A549 treated with DMSO at 1 μM for 4 hours (cell line): ENCODE measurements around the gene CHMP4A. TPM values are rescaled to one million over a fixed set of nuclear protein-coding genes. Genes with fewer than 3 reads are reported as not detected.

ENCODE experiments used
- total RNA-seq: library from RNA; stranded (reverse); fragments of 200-300 nt; extraction: Qiagen RNA extraction; gene quantifications from 5 replicates; pipeline ENCODE4 v1.2.3, GENCODE V29; 2022; ENCODE audit warnings: low read depth

The CHMP4A gene, protein sequence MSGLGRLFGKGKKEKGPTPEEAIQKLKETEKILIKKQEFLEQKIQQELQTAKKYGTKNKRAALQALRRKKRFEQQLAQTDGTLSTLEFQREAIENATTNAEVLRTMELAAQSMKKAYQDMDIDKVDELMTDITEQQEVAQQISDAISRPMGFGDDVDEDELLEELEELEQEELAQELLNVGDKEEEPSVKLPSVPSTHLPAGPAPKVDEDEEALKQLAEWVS
- total RNA-seq, result 79.6 to 96.4 TPM (median 82.0 TPM) in 5 replicates

GRCh38 chr14:24212924-24213865, at the start of gene CHMP4A:
Gene CHMP4A, minus strand, starts transcription at chr14:24213488. Its CDS starts 49 bp downstream, at chr14:24213439.

DNA sequence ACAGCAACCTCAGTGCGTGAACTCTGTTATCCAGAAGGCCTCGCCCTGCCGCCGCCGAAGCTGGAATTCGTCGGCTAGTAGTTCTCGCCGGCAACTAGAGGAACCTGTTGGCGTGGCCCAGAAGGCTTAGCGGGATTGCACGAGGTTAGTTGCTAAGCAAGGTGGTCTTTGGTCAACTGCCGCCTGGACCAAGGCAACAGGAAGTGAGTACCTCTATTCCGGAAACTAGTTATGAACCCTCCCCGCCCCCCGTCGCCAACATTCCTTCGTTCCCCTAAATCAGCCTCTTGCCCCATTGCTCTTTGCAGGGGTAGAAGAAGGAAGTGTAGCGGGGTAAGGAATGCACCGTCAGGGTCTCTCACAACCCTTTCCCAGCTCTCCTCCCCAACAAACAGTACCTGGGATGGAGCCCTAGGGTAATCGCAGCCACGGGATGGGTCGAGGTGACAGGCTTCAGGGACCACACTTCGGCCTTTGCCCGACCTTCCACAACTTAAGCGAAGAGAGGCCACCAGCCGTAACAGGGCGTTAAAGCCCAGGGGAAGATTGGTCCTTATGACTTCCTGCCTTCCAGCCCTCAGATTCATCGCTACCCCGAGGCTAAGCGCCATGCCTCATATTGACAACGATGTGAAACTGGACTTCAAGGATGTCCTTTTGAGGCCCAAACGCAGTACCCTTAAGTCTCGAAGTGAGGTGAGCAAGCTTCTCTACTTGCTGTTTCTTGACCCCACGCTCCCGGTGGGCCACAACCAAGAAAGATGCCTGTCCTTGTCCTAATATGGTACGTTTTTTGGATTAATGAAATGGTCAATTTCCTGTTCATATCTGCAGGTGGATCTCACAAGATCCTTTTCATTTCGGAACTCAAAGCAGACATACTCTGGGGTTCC, 19.6 kb upstream of the CHMP4A start, which contains the start of gene GMPR2:
TSS of gene GMPR2 (plus strand) at position 285 of the 893 bp plus-strand sequence. CDS start at position 610, 325 bp downstream.

DNA sequence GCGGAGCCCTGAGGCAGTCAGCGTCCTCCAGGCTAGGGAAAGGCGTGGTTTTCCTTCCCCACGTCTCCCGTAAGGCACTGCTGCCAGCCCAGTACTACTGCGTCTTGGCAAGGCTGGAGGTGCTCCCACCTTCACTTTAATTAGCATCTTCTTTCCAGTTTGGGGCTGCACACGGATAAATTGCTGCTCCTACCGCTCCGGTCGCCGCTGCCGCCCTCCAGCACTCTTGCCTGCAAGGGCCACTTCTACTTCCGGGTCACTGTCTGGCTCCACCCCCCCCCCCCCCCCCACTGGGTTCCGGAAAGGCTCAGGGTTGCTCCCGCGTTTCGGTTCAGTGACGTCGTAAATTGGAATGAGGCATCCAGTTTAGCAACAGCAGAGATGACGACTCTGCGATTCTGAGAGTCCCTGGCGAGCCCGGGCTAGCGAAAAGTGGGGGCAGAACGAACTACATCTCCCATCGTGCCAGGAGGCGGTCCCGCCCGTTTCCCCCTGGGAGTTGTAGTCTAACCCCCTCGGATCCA, 18.9 kb upstream of the CHMP4A start, which contains the start of gene NEDD8:
TSS of gene NEDD8 (minus strand) at position 247 of the 524 bp plus-strand sequence. CDS start at position 147, 100 bp downstream.

GRCh38 chr14:24215495-24216344, 2.4 kb upstream of the CHMP4A start, which contains the start of gene MDP1:
Gene MDP1, minus strand, starts transcription at chr14:24216066. Its CDS starts 111 bp downstream, at chr14:24215955.

DNA sequence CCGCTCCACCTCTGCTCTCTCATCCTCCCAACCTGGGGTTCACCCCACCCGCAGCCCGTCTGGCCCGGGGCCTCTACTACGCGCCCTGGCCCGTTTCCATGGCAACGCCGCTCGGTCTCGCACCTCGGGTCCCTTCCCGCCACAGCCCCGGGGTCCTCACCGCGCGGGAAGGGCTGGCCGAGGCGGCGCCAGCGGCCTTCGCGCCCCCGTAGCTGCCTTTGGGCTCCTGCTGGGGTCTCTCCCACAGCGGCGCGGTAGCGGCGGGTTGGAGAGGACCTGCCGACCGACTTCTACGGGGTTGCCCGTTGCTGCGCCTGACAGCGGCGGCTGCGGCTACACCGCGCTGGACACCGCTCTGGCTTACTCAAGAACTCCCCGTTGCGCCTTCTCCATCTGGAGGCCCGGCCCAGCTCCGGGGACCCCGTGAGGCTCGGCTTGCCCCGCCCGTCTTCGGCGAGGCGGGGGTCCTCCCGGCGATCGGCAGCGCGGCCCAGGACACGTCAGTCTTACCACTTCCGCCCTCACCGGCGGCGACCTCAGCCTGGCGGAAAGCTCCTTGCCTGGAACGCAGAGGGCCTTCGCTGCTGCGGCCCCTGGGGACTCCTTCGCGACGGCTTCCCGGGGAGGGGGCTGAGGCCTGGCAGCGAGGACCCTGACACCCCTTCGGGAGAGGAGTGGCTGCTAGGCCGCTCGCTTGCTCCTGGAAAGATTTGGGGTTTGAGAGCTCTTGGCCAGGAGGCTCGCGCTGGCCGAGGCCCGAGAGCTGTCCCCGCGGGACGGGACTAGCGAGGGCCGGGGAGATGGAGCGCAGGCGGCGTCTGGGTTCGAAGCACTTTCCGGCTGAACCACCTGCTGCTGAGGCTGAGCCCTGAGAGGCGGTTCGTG, 17.9 kb downstream of the CHMP4A start, which contains the start of gene TM9SF1:
TSS of gene TM9SF1 (minus strand) at position 256 of the 885 bp plus-strand sequence. CDS start 422 bp downstream, outside the sequence.

GRCh38 chr14:24188251-24189058, 24.8 kb downstream of the CHMP4A start, which contains the start of gene IPO4:
Gene IPO4, minus strand, starts transcription at chr14:24188816. Its CDS starts 29 bp downstream, at chr14:24188787.

GRCh38 chr14:24171422-24172260, 41.6 kb downstream of the CHMP4A start, which contains the start of gene REC8:
Gene REC8, plus strand, starts transcription at chr14:24172080. Its CDS starts 473 bp downstream, at chr14:24172553.

GRCh38 chr14:24160850-24161804, 52.2 kb downstream of the CHMP4A start, which contains the start of gene IRF9:
Gene IRF9, plus strand, starts transcription at chr14:24161265. Its CDS starts 880 bp downstream, at chr14:24162145.

Other genes starting within 250 kb of the CHMP4A start
- 23.7 to 33.4 TPM (median 29.9 TPM) in 5 replicates for gene DHRS4L2, start 224.6 kb downstream of the CHMP4A start, total RNA-seq
- gene CARMIL3, start 161.5 kb downstream of the CHMP4A start, total RNA-seq, result 0.24 to 0.59 TPM (median 0.47 TPM) in 5 replicates
- not detected in 5 replicates for gene CPNE6, start 141.9 kb downstream of the CHMP4A start, total RNA-seq
- 17.9 to 21.1 TPM (median 19.7 TPM) in 5 replicates for gene PCK2, start 119.2 kb downstream of the CHMP4A start, total RNA-seq
- 21.0 to 25.3 TPM (median 21.5 TPM) in 5 replicates for gene DCAF11, start 98.7 kb downstream of the CHMP4A start, total RNA-seq
- gene NRL, start 98.5 kb downstream of the CHMP4A start, total RNA-seq, result 0.58 to 1.0 TPM (median 0.99 TPM) in 5 replicates
- gene FITM1, start 82.8 kb downstream of the CHMP4A start, total RNA-seq, result 0.15 to 0.28 TPM (median 0.24 TPM) in 3 of 5 replicates, not detected in the others
- gene PSME1, start 77.3 kb downstream of the CHMP4A start, total RNA-seq, result 163 to 182 TPM (median 171 TPM) in 5 replicates
- gene EMC9, start 71.9 kb downstream of the CHMP4A start, total RNA-seq, result 50.9 to 61.8 TPM (median 56.9 TPM) in 5 replicates
- 164 to 198 TPM (median 177 TPM) in 5 replicates for gene PSME2, start 66.9 kb downstream of the CHMP4A start, total RNA-seq
- 25.6 to 33.1 TPM (median 29.9 TPM) in 5 replicates for gene RNF31, start 66.0 kb downstream of the CHMP4A start, total RNA-seq
- gene IRF9, start 52.2 kb downstream of the CHMP4A start, total RNA-seq, result 14.6 to 21.4 TPM (median 16.7 TPM) in 5 replicates
- 3.4 to 6.4 TPM (median 4.3 TPM) in 5 replicates for gene REC8, start 41.4 kb downstream of the CHMP4A start, total RNA-seq
- gene IPO4, start 24.7 kb downstream of the CHMP4A start, total RNA-seq, result 79.6 to 102 TPM (median 88.2 TPM) in 5 replicates
- 65.1 to 72.9 TPM (median 67.8 TPM) in 5 replicates for gene TM9SF1, start 18.0 kb downstream of the CHMP4A start, total RNA-seq
- 0.07 TPM in 1 of 5 replicates, not detected in the others for gene TSSK4, start 7.8 kb downstream of the CHMP4A start, total RNA-seq
- 27.9 to 35.3 TPM (median 29.6 TPM) in 5 replicates for gene MDP1, start 2.6 kb upstream of the CHMP4A start, total RNA-seq
- gene NEDD8, start 18.9 kb upstream of the CHMP4A start, total RNA-seq, result 427 to 475 TPM (median 451 TPM) in 5 replicates
- 52.4 to 64.1 TPM (median 56.5 TPM) in 5 replicates for gene GMPR2, start 19.4 kb upstream of the CHMP4A start, total RNA-seq
- 32.6 to 41.9 TPM (median 37.8 TPM) in 5 replicates for gene TINF2, start 29.1 kb upstream of the CHMP4A start, total RNA-seq
- 0.60 to 1.1 TPM (median 0.83 TPM) in 5 replicates for gene TGM1, start 49.7 kb upstream of the CHMP4A start, total RNA-seq
- 12.5 to 19.5 TPM (median 16.6 TPM) in 5 replicates for gene RABGGTA, start 58.1 kb upstream of the CHMP4A start, total RNA-seq
- 10.9 to 13.5 TPM (median 11.8 TPM) in 5 replicates for gene DHRS1, start 86.3 kb upstream of the CHMP4A start, total RNA-seq
- gene NOP9, start 86.4 kb upstream of the CHMP4A start, total RNA-seq, result 15.6 to 19.7 TPM (median 18.9 TPM) in 5 replicates
- 0.14 to 0.70 TPM (median 0.29 TPM) in 5 replicates for gene CIDEB, start 94.5 kb upstream of the CHMP4A start, total RNA-seq
- gene LTB4R2, start 96.7 kb upstream of the CHMP4A start, total RNA-seq, result 2.4 to 5.7 TPM (median 4.7 TPM) in 5 replicates
- 3.4 to 8.6 TPM (median 5.6 TPM) in 5 replicates for gene LTB4R, start 98.0 kb upstream of the CHMP4A start, total RNA-seq
- gene ADCY4, start 121.6 kb upstream of the CHMP4A start, total RNA-seq, result not detected in 5 replicates
- not detected in 5 replicates for gene RIPK3, start 126.5 kb upstream of the CHMP4A start, total RNA-seq
- gene NFATC4, start 154.7 kb upstream of the CHMP4A start, total RNA-seq, result 0.10 to 0.38 TPM (median 0.20 TPM) in 4 of 5 replicates, not detected in the other
- 0.19 to 0.40 TPM (median 0.20 TPM) in 5 replicates for gene NYNRIN, start 185.5 kb upstream of the CHMP4A start, total RNA-seq
- gene CBLN3, start 216.2 kb upstream of the CHMP4A start, total RNA-seq, result 1.3 to 1.9 TPM (median 1.5 TPM) in 5 replicates
- gene KHNYN, start 216.5 kb upstream of the CHMP4A start, total RNA-seq, result 26.3 to 30.9 TPM (median 29.6 TPM) in 5 replicates
- gene SDR39U1, start 229.3 kb upstream of the CHMP4A start, total RNA-seq, result 42.5 to 52.7 TPM (median 46.6 TPM) in 5 replicates